IMR-90 (cell line): ENCODE measurements around the gene KIF18B. TPM values are rescaled to one million over a fixed set of nuclear protein-coding genes. Genes with fewer than 3 reads are reported as not detected.

Experiments used
- ATAC-seq: fragments of 200-7000 bp; cut with Tn5 transposase; 2 replicates; pipeline ENCODE4 v1.9.1; 2020; ENCODE audit warnings: low read depth, mild to moderate bottlenecking, moderate library complexity
- BruUV-seq: library from RNA; stranded (reverse); fragments of 400-500 nt; replicated peaks from 2 replicates; lab custom pipeline; 2021; lab: Mats Ljungman, UMichigan
- CTCF ChIA-PET: fragments of 300-600 bp; formaldehyde crosslinking; extraction: SDS; loops from one replicate; lab custom pipeline; 2021; ENCODE audit warnings: antibody characterized with exemption; lab: Yijun Ruan, JAX
- POLR2A ChIA-PET: fragments of 300-600 bp; sonication (Branson Sonifier 250); formaldehyde crosslinking; loops from one replicate; lab custom pipeline; 2022; ENCODE audit warnings: antibody characterized with exemption; ENCODE audit not compliant: unreplicated experiment; lab: Charles Lee
- DNase-seq: peaks from one replicate; pipeline ENCODE4 v3.0.0; 2013
- H2AFZ ChIP-seq: replicated peaks from 2 replicates; pipeline ENCODE3; 2013; ENCODE audit warnings: low read length, mild to moderate bottlenecking; ENCODE audit not compliant: poor library complexity
- H2AK5ac ChIP-seq: 2 replicates; pipeline ENCODE4 v1.6.1; 2013; ENCODE audit warnings: low read depth, low read length, inconsistent platforms
- H2AK9ac ChIP-seq: replicated peaks from 2 replicates; pipeline ENCODE3; 2013; ENCODE audit warnings: mild to moderate bottlenecking, low read depth, low read length, moderate library complexity; ENCODE audit not compliant: poor library complexity
- H2BK120ac ChIP-seq: 2 replicates; pipeline ENCODE4 v1.6.1; 2013; ENCODE audit warnings: low read depth, low read length, inconsistent platforms
- H2BK15ac ChIP-seq: 3 replicates; pipeline ENCODE4 v1.6.1; 2013; ENCODE audit warnings: low read depth, low read length, inconsistent platforms
- H2BK20ac ChIP-seq: 2 replicates; pipeline ENCODE4 v1.6.1; 2013; ENCODE audit warnings: low read depth, mild to moderate bottlenecking, inconsistent platforms, low read length, moderate library complexity
- H2BK5ac ChIP-seq: 2 replicates; pipeline ENCODE4 v1.6.1; 2013; ENCODE audit warnings: mild to moderate bottlenecking, low read depth, low read length, inconsistent platforms; ENCODE audit not compliant: poor library complexity, severe bottlenecking
- H3K14ac ChIP-seq: replicated peaks from 2 replicates; pipeline ENCODE4 v1.6.1; 2013; ENCODE audit warnings: low read depth, low read length, inconsistent platforms
- H3K18ac ChIP-seq: 2 replicates; pipeline ENCODE4 v1.6.1; 2013; ENCODE audit warnings: low read depth, low read length, control low read depth
- H3K23ac ChIP-seq: 2 replicates; pipeline ENCODE4 v1.6.1; 2013; ENCODE audit warnings: low read depth, low read length, inconsistent platforms
- H3K27ac ChIP-seq: 2 replicates; pipeline ENCODE4 v1.5.1; 2013; ENCODE audit warnings: mild to moderate bottlenecking, control low read depth, low read length; ENCODE audit not compliant: insufficient read depth
- H3K27me3 ChIP-seq: 2 replicates; pipeline ENCODE4 v1.6.1; 2013; ENCODE audit warnings: low read length; ENCODE audit not compliant: control insufficient read depth, insufficient read depth
- H3K36me3 ChIP-seq: 2 replicates; pipeline ENCODE4 v1.6.1; 2013; ENCODE audit warnings: low read length, mixed read lengths; ENCODE audit not compliant: control insufficient read depth, insufficient read depth
- H3K4ac ChIP-seq: 2 replicates; pipeline ENCODE4 v1.6.1; 2013; ENCODE audit warnings: low read depth, low read length, inconsistent platforms
- H3K4me1 ChIP-seq: 2 replicates; pipeline ENCODE4 v1.6.1; 2013; ENCODE audit warnings: low read length, mixed read lengths; ENCODE audit not compliant: control insufficient read depth, insufficient read depth
- H3K4me2 ChIP-seq: 2 replicates; pipeline ENCODE4 v1.6.1; 2013; ENCODE audit warnings: low read depth, mild to moderate bottlenecking, control low read depth, low read length, moderate library complexity
- H3K4me3 ChIP-seq: 2 replicates; pipeline ENCODE4 v1.5.1; 2013; ENCODE audit warnings: low read depth, mild to moderate bottlenecking, control low read depth, low read length, moderate library complexity; ENCODE audit not compliant: insufficient read depth
- H3K56ac ChIP-seq: 2 replicates; pipeline ENCODE4 v1.6.1; 2013; ENCODE audit warnings: low read length, inconsistent platforms; ENCODE audit not compliant: insufficient read depth; ENCODE audit errors: extremely low read depth
- H3K79me1 ChIP-seq, 2 experiments: 2 replicates each; pipeline ENCODE4 v1.6.1; 2013; ENCODE audit warnings: low read length in 2 of 2, inconsistent platforms in 1 of 2, low read depth in 1 of 2
- H3K9ac ChIP-seq: 2 replicates; pipeline ENCODE4 v1.6.1; 2013; ENCODE audit warnings: low read depth, low read length, control low read depth
- H3K9me1 ChIP-seq: 2 replicates; pipeline ENCODE4 v1.6.1; 2013; ENCODE audit warnings: low read length, inconsistent platforms; ENCODE audit not compliant: insufficient read depth
- H3K9me3 ChIP-seq: 2 replicates; pipeline ENCODE4 v1.6.1; 2013; ENCODE audit warnings: low read length; ENCODE audit not compliant: control insufficient read depth, insufficient read depth
- H4K20me1 ChIP-seq: 2 replicates; pipeline ENCODE4 v1.6.1; 2013; ENCODE audit warnings: low read length, inconsistent platforms; ENCODE audit not compliant: insufficient read depth
- H4K5ac ChIP-seq: 2 replicates; pipeline ENCODE4 v1.6.1; 2013; ENCODE audit warnings: mild to moderate bottlenecking, low read depth, low read length, control low read depth
- H4K8ac ChIP-seq, 2 experiments: 2 replicates each; pipeline ENCODE4 v1.6.1; 2013; ENCODE audit warnings: low read depth in 2 of 2, low read length in 2 of 2, control low read depth in 1 of 2, inconsistent platforms in 1 of 2
- H4K91ac ChIP-seq: 2 replicates; pipeline ENCODE4 v1.6.1; 2013; ENCODE audit warnings: low read depth, low read length, inconsistent platforms; ENCODE audit not compliant: insufficient read depth
- MAZ ChIP-seq: IDR thresholded peaks from 2 replicates; pipeline ENCODE4 v1.6.1; 2012; ENCODE audit warnings: low read depth, mild to moderate bottlenecking, low read length, improper control_type of control experiment, moderate library complexity, borderline replicate concordance
- SMC3 ChIP-seq: fragments of 150-350 bp; IDR thresholded peaks from 2 replicates; pipeline ENCODE4 v1.6.1; 2016; ENCODE audit warnings: low read depth, mild to moderate bottlenecking, antibody characterized with exemption, low read length, moderate library complexity
- WGBS, 2 experiments: methylation state at CpG; one replicate each; pipeline versions ENCODE4 v1.1.5 to v1.1.7; 2013; ENCODE audit warnings: missing lambda C conversion rate in 2 of 2; ENCODE audit not compliant: insufficient read length in 1 of 2; ENCODE audit errors: extremely low coverage in 2 of 2; 5-methylcytosine and 5-hydroxymethylcytosine counted together
- dilution Hi-C: fragments of 300-500 bp; cut with HindIII; formaldehyde crosslinking; loops from one replicate; pipeline ENCODE4 v1.14.3; 2018; ENCODE audit warnings: low sequenced_read_pairs; ENCODE audit not compliant: unreplicated experiment
- in situ Hi-C: fragments of 300-500 bp; cut with MboI; formaldehyde crosslinking; loops from 3 replicates; pipeline ENCODE4 v1.14.3; 2019; ENCODE audit warnings: low sequenced_read_pairs, inconsistent platforms, mixed read lengths
- intact Hi-C: fragments of 100-400 bp; cut with micrococcal nuclease; formaldehyde crosslinking; loops from 2 replicates; pipeline ENCODE4 v1.10.0; 2022
- polyA plus RNA-seq, 3 experiments: library from polyadenylated mRNA; depleted of rRNA; stranded (reverse); fragments of >200 nt; gene quantifications; 2 replicates each; pipeline ENCODE4 v1.2.3, GENCODE V29; 2012; ENCODE audit warnings: low replicate concordance in 1 of 3
- total RNA-seq: library from RNA; depleted of rRNA; stranded (reverse); fragments of >200 nt; gene quantifications from 2 replicates; pipeline ENCODE4 v1.2.3, GENCODE V29; 2012

KIF18B gene
- total and polyA plus RNA-seq, 2 of the 4 experiments (the other 2 are of a cell fraction): 1.3 to 16.0 TPM

DNA sequence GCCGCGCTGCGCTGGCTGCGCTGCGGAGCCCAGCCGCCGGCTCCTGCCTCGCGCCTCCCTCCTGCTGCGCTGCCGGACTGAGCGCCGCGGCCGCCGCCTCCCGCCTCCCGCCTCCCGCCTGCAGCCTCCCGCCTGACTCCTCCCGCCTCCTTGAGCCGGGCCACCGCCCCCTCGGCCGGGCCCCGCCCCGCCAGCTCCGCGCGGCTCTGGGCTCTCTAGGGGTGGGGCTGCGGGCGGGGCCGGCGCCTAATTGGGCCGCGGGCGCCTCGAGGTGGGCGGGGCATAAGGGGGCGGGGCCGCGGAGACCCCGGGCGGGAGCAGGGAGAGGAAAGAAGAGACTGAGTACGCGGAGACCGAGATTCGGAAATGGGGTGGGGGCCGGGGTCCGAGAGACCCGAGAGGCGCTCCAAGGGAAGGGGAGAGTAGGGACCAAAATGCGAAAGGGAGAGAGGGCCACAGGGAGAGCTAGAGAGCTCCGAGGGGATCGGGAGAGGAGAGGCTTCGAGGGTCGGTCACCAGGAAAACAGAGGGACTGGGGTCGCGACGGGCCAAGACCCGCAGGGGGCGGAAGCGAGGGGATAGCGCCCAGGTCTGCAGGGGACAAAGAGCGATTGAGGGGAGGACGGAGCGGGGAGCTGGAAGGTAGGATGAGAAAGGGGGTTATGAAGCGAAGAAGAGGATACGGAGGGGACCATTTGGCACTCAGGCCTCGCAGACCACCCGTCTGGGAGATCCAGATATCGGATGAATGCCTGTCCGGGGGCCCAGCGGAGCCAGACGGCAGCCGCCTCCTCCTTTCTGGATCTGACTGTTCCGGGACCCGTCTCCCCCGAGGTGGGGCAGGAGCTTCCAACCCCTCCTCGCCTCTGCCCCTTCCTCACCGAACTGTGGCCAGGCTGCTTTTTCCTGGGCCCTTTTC lies 20.9 kb upstream of the KIF18B start, which contains the start of gene C1QL1:
Gene C1QL1 (minus strand): TSS at position 79 of the 919 bp plus-strand sequence. CDS start 255 bp downstream, outside the sequence.
- H3K4me2 ChIP-seq: peak within 1 kb of the TSS; percentile 91
- peak within 1 kb of the TSS; percentile 52 for H3K4me3 ChIP-seq
- H2BK120ac ChIP-seq: no peak within 1 kb of the TSS
- H2AK5ac ChIP-seq: peak within 1 kb of the TSS; percentile 59
- no peak within 1 kb of the TSS for H3K56ac ChIP-seq
- H2AFZ ChIP-seq: peak within 1 kb of the TSS; percentile 78
- no peak within 1 kb of the TSS; the same call in 1 of the 2 replicates for H4K5ac ChIP-seq
- dilution Hi-C loops: no loop called here
- H3K9ac ChIP-seq: peak within 1 kb of the TSS; percentile 34
- CTCF ChIA-PET: interaction anchor here (0.6 kb wide), 2 partner anchors 28 to 51 kb away, joined by 3 read pairs; no protein-coding TSS in a partner anchor
- no peaks in the 10 kb centered on the region for H3K36me3 ChIP-seq
- H2AK9ac ChIP-seq: peak within 1 kb of the TSS; percentile 81
- no peak within 1 kb of the TSS for H3K18ac ChIP-seq
- peaks cover 4% of the 10 kb centered on the region for H3K9me1 ChIP-seq
- POLR2A ChIA-PET: no interaction called here
- no peak within 1 kb of the TSS for H4K91ac ChIP-seq
- H2BK5ac ChIP-seq: no peak within 1 kb of the TSS
- no TSS peak for BruUV-seq
- H2BK15ac ChIP-seq: no peak within 1 kb of the TSS; the same call in 2 of the 3 replicates
- peak; percentile 81 for DNase-seq
- peak; percentile 100 for ATAC-seq
- in situ Hi-C loops: no loop called here
- no peaks in the 10 kb centered on the region for H3K9me3 ChIP-seq
- no peak within 1 kb of the TSS; the same call in 1 of the 2 replicates for H3K27ac ChIP-seq
- H3K4me1 ChIP-seq: peaks cover 11% of the 10 kb centered on the region
- no peak within 1 kb of the TSS for H3K23ac ChIP-seq
- H3K27me3 ChIP-seq: peaks cover 50% of the 10 kb centered on the region
- H4K20me1 ChIP-seq: no peaks in the 10 kb centered on the region; the same call in 1 of the 2 replicates
- TF ChIP-seq SMC3 (no peak), MAZ (peak; percentile 75; the same call in 1 of the 2 replicates)
- no peak within 1 kb of the TSS for H3K14ac ChIP-seq
- H3K4ac ChIP-seq: no peak within 1 kb of the TSS
- no peak within 1 kb of the TSS for H2BK20ac ChIP-seq
- WGBS, 2 experiments: 3% methylated on average over 20 of the region's 81 CpGs; no CpG with 5 or more reads in 1 of the 2 experiments
- H3K79me1 ChIP-seq: no peaks in the 10 kb centered on the region
- H4K8ac ChIP-seq: peak within 1 kb of the TSS in 1 of 2 experiments; percentile 53; a peak in 1 of 4 replicates
- intact Hi-C loops: no loop called here
